GM21367 (cell line): Measurements from ENCODE around the gene ENOX1.

Experiments
- ATAC-seq: cut with Tn5 transposase; IDR thresholded peaks from one replicate; pipeline ENCODE4 v1.9.1; 2021; ENCODE audit not compliant: unreplicated experiment

Gene ENOX1

GRCh38 chr13:43611281-43612273 is 175.2 kb downstream of the ENOX1 start:
- ATAC-seq = no peak

- no peak for ATAC-seq
These were observed 178.2 kb downstream of the ENOX1 start for GRCh38 chr13:43608400-43609137.

- no peak for ATAC-seq
These were observed 189.2 kb downstream of the ENOX1 start for GRCh38 chr13:43597599-43597945.

DNA sequence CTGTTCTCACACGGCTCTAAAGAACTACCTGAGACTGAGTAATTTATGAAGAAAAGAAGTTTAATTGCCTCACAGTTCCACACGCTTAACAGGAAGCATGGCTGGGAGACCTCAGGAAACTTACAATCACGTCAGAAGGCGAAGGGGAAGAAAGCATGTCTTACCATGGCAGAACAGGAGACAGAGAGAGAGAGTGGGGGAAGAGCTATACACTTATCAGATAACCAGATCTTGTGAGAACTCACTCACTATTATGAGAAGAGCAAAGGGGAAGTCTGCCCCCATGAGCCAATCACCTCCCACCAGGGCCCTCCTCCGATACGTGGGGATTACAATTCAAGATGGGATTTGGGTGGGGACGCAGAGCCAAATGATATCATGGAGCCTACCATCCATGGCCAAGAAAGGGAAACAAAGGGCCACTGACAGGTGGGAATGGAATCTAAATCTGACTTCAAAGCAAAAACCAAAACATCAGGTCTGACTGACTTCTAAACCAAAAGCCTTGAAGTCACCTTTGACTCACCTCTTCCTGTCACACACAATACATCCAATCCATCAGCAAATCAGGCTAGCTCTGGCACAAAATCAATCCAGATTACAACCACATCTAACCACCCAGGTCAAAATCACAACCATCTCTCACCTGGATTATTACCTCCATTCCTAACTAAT is 189.7 kb downstream of the ENOX1 start:
- no peak for ATAC-seq

DNA sequence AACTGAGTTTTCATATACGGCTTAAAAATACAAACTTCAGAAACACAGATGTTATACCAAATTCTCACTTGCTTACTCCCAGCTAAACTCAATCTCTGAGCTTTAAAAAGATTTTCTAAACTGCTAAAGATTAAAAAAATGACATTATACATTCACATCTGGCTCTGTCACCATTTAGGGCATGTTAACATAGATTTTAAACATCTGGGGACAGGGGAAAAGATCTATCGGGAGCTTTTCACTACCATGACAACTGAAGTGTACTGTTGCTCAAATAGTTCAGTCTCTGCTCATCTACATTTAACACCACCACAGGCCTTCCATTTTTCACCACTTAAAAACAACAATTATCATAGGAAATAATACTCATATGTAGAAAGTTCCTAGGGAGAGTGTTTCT is 190.8 kb downstream of the ENOX1 start:
- no peak for ATAC-seq

DNA sequence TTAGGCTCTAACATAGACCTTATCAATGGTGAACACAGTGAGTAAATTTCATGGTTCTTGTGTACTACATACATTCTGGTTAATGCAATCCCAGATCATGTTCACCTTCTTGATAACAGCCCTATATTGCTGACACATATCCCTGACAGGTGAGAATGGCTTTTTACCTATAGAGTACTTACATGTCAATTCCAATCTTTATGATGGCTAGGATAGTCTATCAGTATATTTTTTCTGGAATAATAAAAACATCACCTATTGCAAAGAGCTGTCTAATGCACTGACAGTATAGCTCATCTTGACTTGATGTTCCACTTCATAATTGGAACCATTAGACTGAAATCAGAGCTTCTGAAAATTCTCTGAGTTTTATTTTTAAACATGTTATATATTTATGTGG is 199.4 kb downstream of the ENOX1 start:
- ATAC-seq = no peak

GRCh38 chr13:43584751-43585150 is 202.0 kb downstream of the ENOX1 start:
- no peak for ATAC-seq

DNA sequence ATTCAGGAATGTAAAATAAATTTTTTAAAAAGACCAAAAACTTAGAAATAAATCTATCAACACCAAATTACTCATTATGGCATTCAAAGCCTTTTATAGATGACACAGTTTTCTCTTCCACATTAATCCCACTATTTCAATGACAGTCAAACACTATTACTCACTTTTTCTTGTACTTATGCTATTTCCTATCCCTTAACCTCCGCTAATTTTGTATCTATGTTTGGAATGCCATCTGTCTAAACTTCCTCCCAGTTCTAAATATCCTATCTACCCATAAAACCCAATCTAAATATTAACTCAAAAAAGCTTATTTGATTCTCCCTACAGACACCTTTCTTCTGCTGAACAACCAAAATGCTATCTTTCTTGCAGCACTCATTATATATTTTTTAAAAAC is 203.5 kb downstream of the ENOX1 start:
- ATAC-seq = no peak

DNA sequence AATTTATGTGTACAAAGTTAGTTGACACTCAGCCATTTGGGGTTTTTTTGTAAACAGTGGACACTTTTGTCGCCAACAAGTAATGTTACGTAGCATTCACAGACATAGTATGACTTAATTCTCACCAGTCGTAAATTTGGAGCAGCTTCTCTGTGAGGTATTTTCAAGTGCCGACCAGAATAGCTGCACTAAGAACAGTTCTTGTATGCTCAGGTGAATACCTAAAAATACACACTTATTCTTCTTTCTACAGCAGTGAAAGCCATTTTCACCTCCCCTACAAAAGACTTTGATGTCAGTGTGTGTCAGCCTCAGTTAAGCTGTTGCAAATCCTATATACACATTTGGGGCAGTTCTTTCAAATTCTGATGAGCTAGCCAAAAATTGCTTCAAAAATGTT is 206.5 kb downstream of the ENOX1 start:
- no peak for ATAC-seq

DNA sequence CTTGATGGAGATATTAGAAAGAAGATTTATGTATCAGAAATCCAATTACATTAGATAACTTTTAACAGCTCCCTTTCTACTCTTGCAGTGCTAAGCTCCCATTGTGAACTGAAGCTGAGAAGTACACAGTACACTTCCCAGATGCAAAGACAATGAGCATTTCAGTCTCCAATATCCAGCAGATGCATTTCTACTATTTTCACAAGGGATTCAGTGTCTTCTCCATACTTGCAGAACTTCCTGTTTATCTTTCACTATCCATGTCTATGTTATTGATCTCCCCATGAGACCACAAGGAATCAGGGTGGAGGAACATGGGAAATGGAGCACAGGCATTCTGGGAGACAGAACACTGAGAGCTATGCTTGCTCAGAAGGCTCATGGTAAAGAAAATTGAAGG is 207.5 kb downstream of the ENOX1 start:
- ATAC-seq = no peak

DNA sequence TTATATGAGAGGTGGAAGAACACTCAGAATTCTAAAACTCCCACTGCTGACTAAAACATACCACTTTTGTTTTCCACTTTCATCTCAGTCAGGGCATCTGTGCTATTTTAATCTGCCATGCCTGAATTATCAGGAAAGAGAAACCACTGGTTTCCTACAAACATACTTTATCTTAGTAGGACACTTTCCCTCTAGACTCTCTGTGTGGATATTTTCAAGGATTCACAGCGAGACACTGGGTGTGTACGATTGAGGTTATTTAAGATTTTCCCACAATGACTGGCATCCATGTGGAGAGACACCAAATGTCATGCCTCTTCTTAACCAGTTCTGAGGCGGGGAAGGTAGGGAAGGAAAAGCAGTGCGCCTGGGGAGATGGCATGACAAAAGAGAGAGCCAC is 212.2 kb downstream of the ENOX1 start:
- ATAC-seq = no peak

- ATAC-seq = no peak
These were observed 212.8 kb downstream of the ENOX1 start for GRCh38 chr13:43573802-43574514.

GRCh38 chr13:43573361-43573740 is 213.4 kb downstream of the ENOX1 start:
- ATAC-seq = no peak

DNA sequence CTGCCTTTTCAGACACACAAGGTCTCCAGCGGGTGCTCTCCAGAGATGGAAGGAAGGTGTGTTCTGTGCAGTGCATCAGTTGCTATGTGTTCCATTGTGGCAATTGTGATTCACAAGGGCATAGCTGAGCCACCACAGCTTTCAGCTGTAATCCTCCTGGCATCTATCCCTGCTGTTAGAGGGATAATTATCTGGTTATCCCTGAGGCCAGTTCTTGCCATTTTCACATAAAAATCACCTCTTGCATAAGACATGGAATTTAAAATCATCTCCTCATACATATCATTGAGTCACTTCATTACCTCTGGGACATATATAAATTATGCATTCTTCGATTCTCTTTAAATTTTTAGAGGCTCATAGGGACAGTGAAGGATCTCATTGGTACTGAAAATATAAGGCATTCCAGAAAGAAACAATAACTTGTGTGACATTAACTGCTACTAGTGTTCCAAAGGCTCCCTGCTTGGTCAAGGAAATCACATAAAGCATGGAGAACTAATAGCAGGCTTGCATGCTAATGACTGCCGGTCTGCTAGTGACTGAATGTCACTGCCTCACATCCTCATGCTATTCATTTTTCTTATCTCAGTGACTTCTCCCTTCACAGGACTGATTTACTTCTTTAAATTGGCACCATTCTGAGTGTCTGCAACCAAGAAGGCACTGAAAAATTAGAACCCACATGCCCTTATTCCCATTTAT is 214.0 kb downstream of the ENOX1 start:
- ATAC-seq = no peak

DNA sequence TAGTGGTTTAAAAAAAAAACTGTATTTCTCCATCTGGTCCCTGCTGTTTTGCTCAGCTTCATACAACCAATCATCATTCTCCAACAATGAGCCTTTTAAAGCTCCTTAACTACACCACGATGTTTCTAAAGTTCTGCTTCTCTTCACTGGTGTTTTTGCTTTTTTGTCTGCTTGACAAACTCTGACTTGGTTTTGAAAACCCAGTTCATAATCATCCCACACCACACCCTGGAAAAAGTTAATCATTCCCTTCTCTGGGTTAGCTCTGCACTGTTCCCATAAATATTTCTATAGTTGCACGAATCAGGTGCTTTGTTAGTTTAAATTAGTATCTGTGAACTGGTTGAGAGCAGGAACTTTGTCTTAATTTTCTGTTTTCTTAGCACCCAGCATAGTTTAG is 217.1 kb downstream of the ENOX1 start:
- ATAC-seq = no peak

GRCh38 chr13:43567608-43568007 is 219.2 kb downstream of the ENOX1 start:
- ATAC-seq = no peak

DNA sequence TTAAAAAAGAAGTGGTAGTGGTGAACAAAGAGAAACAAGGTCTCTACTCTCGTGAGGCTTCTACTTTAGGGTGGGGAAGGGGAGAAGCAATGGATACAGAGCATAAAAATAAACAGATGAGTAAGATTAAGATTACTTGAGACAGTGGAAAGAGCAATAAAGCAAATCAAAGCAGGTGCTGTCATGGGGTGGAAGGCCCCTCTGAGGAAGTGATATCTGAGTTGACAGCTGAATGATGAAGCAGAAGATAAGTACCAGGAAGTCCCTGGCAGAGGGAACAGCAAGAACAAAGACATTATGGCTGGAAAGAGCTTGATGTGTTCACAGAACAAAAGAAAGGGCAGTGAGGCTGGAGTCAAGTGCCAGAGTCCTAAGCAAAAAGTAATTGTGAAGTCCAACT is 221.8 kb downstream of the ENOX1 start:
- no peak for ATAC-seq

- no peak for ATAC-seq
These were observed 225.7 kb downstream of the ENOX1 start for GRCh38 chr13:43561081-43561480.

- no peak for ATAC-seq
These were observed 227.8 kb downstream of the ENOX1 start for GRCh38 chr13:43558939-43559338.

- no peak for ATAC-seq
These were observed 228.4 kb downstream of the ENOX1 start for GRCh38 chr13:43558326-43558725.
